GM21723 (cell line): Measurements from ENCODE around the gene JAZF1.

Experiments
- ATAC-seq: cut with Tn5 transposase; IDR thresholded peaks from one replicate; pipeline ENCODE4 v1.9.1; 2021; ENCODE audit warnings: mild to moderate bottlenecking, moderate library complexity; ENCODE audit not compliant: unreplicated experiment

Gene JAZF1

DNA sequence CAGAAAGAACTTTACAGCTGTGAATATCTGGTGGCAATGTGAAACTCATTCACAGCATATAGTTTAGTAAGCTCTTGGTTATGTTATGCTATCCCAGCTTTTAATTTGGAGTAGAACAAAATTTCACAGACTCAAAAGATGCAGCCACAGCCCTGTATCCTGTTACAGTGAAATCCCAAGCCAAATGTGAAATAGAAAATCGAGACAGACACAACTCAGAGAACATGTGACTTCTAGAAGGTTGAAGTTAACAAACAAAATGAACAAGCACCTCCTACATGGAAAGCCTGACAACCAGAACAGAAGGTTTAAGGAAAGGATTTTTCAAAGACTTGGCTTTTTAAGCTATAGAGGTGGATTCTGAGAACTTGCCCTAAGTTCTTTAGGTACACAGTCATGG is 39.6 kb downstream of the JAZF1 start:
- ATAC-seq = no peak

DNA sequence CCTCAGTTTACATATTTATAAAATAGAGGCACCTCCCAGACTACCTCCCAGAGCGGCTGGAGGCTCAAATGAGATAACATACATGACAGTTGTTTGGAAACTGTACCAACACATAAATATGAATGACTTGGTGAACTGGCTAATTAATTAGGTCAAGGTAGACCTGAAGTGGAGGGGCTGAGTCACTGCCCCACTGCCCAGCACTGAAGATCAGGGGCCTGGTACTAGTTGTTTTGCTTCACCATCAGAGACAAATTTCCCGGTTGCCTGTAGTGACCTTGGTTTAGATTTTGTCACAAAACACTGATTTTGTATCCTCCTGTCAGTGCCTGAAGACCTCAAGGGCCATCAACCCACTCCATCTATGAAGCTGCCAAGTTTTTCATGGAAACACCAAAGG is 41.8 kb downstream of the JAZF1 start:
- ATAC-seq = no peak

DNA sequence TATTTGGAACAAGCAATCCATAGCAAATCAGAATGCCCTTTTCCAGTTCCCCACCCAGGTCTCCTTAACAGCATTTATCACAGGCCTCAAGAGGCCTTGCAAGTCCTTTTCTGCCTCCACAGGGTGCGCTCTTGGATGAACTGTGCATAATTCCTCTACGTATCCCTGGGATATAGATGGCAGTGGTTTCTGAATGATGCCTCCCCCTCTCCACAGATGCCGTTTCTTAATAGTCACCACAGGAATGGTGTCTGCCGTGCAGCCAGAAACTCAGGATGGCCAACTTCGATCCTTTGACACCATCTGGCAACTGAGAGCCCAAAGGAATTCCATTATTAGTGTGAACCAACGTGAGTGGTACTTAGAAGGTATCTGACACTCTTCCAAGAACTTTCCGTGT is 43.1 kb downstream of the JAZF1 start:
- no peak for ATAC-seq

DNA sequence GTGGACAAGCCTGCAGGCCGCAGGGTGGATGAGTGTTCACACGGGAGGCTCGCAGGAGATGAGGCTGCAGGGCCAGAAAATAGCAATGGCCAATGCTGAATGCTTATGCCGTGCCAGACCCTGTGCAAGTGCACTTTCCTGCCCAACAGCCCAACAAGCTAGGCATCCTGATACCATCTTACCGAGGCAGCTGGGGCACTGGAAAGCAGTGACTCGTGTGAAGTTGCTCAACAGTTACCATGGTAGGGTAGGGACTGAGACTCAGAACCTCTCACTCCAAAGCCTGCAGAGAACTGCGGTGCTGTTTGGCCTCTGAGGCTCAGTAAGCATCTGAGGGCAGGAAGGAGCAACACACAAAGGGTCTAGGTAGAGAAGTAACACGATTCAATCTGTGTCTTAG is 43.7 kb downstream of the JAZF1 start:
- ATAC-seq = no peak

DNA sequence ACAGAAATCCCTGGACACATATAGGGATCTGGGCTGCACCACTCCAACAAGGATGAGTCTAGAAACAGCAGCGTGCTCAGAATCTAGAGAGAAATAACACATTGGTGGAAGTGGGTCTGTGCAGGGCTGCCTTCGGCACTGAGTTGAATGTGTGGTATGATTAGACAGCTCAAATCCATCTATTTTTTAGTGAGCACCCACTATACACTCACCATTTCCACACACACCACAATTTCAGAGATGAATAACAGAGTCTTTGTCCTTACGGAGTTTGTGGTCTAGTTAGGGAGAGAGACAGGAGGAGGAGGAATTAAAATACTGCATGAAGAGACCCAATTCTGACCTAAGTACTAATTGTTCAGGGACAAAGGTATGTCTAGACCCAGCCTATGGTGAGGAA is 44.2 kb downstream of the JAZF1 start:
- ATAC-seq = no peak

DNA sequence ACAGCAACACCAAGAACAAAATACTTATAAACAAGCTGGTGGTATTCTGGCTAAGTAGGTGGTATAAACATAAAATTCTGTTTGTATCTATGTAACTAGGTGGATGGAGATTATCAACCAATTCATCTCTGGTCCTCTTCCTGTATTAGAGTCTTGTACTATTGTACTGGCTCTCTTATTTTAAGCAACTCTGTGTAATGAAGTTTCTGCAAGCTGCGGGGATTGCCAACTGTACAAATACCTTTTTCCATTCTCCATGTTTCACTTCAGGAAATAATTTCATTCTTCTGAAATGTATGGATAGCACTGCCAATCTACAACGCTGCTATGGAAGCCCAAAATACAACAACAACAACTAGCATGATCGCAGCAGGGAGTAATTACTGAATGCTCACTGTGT is 44.8 kb downstream of the JAZF1 start:
- no peak for ATAC-seq

DNA sequence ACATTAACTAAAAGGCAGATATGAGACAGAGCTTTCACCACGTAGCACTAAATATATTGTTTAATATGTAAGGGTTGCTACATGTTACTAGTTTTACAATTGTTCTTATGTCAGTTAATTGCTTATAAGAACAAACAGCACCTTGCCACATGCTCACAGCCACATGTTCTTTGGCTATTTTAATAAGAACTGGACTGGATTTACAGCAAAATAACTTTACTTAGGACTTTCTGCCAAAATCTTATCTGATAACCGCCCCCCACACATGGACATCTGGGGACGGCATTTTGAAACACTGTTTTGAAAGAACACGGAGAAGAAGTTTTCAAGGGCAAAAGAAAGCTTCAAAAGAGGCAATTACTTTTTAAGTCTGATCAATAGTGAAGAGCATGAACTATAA is 45.3 kb downstream of the JAZF1 start:
- ATAC-seq = no peak

DNA sequence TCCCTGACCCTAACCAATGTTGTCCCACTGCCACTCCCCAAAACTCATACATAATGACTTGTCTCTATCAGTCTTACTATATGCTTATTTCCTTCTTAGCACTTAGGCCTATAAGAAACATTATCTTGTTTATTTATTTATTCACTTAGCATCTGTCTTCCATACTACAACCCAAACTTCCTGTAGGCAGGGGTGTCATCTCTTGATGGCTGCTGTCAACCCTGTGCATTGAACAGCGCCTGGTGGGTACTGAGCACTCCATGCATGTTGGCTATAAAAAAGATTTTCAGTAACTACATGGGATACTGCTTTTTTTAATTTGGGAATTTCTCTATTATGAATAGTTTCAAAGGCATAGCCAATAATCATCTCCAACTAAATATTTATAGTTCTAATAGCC is 46.7 kb downstream of the JAZF1 start:
- no peak for ATAC-seq

DNA sequence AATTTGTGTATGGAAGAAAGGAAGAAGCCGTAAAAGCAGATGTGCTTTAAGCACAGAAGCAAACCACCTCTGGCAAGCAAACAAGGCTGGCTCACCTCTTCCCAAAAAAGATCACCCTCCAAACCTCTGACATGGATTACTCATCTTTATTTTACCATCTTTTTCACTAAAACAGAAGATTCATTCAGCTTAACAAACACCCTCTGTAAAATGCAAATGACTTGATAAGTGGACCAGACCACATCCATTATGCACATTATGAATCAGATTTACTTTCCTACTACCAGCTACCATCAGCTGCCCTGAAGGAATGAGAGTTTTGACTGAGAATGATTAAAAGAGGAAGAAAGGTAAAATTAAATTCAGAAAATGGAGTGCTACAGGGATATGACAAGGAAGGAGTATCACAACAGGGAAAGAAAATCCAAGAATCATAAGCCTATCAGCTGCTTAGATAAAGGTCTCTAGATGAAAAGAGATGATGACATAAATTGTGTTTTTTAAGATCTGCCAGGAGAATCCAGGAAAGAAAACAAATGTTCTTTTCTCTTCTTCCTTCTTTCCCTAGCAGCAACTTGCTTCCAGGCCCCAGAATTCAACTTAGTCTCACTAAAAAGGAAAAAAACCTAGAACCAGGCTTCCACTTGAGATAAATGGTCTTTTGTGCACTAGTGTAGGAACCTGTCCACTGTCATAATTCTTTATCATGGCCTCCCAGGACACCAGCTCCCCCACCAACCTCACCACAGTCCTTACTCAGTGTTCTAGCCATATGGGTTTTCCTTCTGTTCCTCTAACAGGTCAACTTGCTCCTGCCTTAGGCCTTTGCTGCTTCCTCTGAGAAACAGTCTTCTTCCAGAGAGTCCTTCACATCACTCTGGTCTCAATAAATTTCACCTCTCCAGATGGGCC is 47.4 kb downstream of the JAZF1 start:
- ATAC-seq = no peak

DNA sequence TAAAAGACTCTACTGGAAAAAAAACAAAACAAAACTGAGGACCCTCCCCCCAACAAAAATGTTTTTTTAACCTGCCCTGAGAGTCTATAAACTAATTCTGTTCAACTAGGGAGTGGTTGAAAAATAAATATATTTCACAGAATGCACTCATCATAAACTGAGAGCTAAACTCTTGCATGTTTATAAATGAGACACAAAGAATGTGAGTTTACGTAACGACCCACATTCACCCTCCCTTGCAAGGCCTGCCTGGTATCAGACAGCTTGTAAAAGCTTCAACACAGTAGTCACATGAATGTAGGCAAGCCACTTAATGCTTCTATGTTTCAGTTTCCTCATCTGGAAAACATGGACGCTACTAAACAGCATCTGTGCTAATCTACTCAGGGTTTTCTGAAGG is 50.3 kb downstream of the JAZF1 start:
- ATAC-seq = no peak

DNA sequence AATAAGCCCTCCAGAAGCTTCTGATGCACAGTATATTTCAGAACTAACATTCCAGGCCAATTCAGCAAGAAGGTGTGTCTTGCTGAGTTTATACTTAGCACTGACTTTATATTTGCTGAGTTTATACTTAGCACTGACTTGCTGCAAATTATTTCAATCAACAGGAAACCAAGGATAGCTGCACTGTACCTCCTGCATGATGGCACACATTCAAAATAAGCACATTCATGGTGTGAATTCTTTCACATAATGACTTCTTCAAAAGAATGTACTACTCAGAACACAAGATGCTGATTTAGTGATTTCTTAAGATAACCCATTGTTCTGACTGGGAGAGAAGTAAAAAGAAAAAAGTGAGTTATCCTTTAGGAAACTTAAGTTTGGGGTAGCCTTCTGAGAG is 52.0 kb downstream of the JAZF1 start:
- ATAC-seq = no peak

DNA sequence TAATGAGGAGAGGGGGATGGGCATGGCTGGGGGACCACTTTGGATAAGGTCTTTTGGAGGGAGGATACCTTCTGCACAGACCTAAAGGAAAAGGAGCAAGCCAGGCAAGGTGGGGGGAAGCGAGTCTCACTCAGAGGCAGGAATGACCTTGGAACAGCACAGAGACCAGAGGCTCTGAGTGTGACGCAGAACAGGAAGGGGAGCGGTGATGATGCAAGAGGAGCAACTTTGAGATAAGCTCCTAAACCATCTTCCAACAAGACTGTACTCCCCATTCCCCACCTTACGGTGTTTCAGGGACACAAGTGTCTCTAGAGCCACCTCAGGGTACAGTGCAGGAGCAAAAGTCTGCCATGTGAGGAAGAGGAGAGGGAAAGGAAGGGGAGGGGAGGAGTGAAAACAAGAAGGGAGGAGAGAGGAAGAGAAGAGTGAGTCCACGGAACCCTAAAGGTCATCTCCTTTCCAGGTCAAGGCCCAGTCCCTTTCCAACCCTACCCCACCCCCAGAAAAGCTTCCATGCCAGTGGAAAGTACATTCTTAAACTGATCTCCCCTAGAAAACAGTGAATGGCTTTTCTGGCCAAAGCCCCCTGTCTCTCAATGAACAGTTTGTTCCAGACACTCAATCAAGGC is 54.1 kb downstream of the JAZF1 start:
- no peak for ATAC-seq

DNA sequence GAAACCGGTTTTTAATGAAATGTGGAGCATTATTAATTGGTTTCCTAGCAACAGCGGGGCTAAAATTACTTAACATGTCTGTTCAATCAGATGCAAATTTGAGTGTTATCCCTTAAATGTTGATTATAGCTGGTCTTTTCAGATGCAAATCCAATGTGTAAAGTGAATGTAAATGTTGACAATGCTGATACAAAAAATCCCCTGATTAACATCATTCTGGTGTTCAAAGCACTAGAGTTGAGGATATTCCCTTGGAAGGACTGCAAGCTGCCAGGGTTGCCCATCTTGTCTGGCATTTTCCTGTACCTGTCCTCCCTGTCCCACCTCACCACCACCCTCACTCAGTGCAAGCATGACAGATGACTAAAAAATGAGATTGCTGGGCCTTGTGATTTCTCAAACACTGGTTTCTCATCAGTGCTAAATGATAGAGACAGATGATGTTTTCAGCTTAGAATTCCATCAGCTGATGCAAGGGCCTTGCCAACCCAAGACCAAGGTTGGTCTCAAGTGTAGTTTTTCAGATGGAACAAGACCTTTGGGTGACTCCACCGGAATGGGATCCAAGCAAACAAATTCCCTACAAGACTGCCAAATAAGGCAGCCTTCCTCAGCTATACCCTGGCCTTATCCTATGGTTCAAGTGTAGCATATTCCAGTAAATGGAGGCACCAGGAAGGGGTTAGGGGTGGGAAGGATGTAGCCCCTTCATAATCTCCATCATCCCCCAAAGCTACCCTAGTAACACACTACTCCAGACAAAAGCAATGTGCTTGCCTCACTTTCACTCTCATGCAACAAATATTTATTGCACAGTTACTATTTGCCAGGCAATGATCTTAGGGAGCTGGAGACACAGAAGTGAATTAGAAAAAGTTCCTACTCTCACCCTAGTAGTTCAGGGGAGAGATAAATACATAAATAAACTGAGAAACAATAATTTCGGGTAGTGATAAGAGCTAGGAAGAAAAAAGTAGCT is 54.9 kb downstream of the JAZF1 start:
- ATAC-seq = no peak

DNA sequence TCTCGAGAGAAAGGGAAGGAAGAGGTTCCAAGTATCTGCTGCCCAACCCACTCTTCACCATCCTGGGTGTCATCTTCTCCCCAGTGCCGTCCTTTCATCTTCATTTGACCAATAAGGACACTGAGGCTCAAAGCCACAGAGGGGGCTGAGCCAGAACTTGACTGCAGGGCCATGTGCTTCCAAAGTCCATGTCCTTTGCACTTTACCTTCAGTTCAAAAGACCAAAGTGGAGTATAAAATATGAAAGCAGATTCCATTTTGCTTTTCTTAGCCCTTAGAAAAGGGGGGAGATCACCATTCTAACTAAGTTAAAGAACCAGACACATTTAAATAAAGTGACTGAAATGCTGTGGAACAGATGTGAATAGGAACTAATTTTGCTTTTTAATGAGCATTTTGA is 56.2 kb downstream of the JAZF1 start:
- no peak for ATAC-seq

DNA sequence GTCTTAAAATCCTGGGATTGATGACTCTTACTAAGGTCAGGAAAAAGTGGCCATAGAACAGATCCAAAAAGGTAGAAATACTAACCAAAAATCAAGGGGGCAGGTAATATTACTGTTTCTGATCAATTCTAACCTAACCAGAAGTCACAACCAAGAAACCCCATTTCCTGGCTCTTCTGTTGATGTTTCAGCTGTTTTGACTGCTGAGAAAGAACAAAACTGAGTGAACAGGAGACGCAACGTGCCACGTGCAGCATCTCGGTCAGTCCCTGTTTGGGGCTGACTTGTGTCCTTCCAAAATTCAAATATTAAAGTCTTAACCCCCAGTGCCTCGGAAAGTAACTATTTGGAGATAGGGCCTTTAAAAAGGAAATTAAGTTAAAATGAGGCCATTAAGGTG is 56.8 kb downstream of the JAZF1 start:
- ATAC-seq = no peak

DNA sequence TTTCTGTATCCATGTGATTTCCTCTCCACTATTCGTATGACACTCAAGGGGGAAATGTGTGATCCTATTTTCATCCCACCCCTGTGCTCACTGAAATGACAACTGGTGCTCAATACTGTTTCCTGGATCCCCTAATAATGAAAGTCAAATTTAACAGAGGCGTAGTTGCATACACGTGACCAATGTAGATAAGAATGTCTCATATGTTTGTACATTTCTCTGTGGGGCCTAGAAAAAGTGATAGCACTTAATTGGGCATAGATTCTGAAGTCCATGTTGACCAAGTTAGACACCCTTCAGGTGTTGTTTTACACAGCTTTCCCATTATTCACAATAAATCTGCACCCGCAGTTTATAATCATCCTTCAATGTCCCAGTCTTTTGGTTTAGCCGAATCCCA is 59.1 kb downstream of the JAZF1 start:
- ATAC-seq = no peak

DNA sequence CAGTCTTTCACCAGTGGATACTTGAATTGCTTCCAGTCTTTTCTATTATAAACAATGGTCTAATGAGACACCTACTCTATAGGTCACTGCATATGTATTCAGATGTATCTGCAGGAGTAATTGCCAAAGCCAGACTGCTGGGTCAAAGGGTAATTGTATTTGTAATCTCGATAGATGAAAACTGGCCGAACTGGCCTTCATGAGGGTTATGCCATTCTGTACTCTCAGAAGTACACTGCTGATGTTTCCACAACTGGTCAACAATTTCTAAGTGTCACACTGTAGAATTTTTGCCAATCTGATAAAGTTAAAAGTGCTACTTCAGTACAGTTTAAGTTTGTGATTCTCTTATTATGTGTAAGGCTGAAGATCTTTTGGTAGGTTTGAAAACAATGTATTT is 64.6 kb downstream of the JAZF1 start:
- no peak for ATAC-seq

DNA sequence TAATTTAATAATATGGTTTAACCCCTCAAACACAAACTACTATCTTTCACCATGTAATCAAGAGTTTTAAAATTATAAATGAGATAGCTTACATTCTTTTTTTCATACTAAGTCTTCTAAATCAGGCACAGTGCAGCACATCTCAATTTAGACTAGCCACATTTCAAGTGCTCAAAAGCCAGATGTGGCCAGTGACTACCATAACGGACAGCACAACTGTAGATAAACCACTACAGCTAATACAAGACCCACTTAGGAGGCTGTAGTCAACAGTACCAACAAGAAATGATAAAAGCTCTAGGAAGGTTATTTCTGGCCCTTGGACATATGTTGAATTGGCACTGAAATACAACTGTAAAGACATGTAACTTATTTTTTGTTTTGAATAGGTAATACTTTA is 65.3 kb downstream of the JAZF1 start:
- ATAC-seq = no peak

DNA sequence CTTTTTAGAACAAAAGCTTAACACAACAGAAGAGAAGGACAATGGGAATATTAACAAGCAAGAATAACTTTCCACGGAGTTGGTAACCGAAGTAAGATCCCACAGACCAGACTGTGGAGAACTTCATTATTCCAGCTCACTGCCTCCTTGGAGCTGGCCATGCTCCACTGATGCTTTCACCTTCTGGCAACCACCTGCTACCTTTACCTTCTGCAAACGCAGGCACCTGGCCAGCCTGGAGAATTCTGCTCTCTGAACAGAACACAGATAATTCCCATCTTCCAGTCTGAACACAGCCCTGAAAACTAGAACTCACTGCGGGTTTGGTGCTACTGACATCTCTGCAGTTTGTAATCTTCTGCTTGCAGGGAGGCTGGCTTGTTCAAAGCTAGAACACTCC is 66.5 kb downstream of the JAZF1 start:
- no peak for ATAC-seq

DNA sequence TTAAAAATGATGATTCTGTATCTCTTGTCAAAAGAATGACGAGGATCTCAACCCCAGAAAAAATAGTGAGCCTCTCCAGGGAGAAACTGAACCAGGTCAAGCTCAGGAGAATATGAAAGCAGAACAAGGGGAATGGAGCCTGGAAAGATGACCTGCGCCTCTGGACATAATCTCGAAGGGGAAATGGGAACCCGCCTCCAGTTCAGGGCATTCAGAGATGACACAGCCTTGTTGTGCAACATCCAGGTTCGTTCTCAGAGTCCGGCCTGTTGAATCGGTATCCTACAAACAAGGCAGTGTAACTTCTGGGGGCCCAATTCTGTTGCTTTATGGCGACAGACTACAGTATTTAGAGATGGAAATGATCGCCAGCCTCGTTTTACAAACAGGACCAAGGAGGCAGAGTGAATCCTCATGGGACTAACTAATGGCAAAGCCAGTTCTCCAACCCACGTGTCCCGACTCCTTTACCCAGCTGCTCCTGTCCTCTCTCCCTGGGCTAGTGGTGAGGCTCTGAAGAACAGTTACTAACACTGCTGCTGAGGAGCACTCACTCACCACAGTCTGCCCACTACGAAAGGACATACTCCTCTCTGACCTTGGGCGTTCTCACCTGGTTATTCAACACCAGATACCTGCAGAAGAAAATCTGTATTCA is 67.6 kb downstream of the JAZF1 start:
- ATAC-seq = no peak

DNA sequence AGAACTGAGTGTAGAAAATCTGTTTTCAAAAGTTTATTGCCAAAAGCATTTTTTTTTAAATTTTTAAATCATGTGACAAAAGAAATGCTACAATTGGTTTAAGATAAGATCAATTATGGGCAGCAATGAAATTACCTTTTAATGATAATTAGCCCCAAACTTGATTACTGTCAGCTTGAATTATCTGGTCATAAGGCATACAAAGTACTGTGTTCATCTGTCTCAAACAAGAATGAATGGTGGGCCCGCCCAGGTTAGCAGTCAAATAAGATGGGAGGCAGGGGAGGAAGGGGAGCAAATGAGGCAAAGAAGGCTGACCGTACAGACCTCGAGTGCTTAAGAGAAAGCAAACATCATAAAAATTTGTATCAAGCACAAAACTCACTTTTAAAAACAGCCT is 68.1 kb downstream of the JAZF1 start:
- ATAC-seq = no peak
